GM18873 (cell line): ENCODE results near the gene CCHCR1.

Experiments
- ATAC-seq: cut with Tn5 transposase; IDR thresholded peaks from one replicate; pipeline ENCODE4 v1.9.1; 2021; ENCODE audit warnings: mild to moderate bottlenecking, moderate library complexity, moderate number of reproducible peaks; ENCODE audit not compliant: unreplicated experiment, low FRiP score

CCHCR1 gene

DNA sequence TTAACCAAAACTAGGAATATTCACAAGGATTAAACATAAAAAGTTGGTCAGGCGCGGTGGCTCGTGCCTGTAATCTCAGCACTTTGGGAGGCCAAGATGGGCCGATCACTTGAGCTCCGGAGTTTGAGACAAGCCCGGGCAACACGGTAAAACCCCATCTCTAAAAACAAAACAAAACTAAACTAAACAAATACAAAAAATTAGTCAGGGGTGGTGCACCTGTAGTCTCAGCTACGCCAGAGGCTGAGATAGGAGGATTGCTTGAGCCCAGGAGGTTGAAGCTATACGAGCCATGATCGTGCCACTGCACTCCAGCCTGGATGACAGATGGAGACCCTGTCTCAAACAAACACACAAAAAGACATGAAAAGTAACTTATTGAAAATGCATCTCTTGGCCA is 21.9 kb downstream of the CCHCR1 start:
- no peak for ATAC-seq

- ATAC-seq: no peak
These were observed 24.8 kb downstream of the CCHCR1 start for GRCh38 chr6:31132806-31133205.

DNA sequence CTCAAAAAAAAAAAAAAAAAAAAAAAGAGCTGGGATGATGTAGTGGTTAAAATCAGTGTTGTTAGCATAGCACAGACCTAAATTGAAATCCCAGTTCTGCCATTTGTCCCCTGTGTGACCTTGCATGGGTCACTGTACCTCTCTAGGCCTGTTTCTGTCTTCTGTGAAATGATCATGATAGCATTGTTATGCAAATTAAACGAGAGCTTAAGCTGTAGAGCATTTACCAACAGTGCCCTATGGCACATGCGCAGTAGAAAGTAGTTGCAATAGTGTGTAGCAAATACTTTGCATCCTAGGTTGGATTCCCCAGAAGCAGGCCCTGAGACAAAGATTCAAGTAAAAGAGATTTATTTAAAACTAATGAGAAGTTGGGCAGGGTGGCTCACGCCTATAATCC is 26.0 kb downstream of the CCHCR1 start:
- ATAC-seq: no peak

- no peak for ATAC-seq
These were observed 26.9 kb downstream of the CCHCR1 start for GRCh38 chr6:31130751-31131150.

DNA sequence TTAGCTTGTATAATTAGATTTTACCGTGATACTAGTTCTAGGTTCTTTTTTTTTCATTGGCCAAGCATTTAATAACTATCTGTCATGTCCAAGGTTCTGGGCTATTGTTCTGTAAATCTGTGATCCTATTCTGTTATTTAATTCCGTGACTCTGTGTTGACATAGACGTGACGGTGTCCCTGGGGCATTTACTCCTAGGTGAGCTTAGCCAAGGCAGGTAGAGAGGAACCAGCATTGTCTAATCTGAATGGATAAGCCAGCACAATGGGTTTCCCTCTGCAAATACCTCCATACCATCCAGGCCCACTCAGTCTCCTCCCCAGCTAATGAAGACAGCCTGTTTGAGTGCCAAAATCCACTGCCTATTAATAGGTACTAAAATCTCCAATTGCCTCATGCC is 28.5 kb downstream of the CCHCR1 start:
- no peak for ATAC-seq

DNA sequence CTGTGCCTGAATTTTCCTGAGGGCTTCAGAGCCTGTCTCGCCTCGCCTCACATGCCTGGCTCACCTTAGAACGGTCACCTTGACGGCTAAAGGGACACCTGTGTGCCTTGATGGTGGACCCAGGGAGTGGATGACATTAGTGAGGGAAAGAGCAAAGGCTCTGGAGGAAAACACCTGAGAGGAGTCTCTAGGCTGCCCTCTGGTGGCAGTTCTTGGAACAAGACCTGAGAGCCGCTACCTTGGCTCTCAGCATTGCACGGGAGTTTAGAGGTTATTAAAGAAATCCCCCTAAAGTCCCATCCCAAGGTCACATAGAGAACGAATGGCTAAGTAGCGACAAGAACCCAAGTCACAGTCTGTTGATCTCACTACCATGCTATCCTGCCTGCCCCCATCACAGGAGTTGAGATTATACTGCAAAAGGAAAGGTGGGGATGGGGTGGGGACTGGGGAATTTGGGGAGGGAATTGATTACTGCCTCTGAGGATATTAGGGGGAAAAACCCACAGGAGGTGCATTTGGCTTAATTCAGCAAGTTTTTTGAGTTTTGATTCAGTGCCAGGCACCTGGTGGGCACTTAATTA is 29.4 kb downstream of the CCHCR1 start:
- no peak for ATAC-seq

GRCh38 chr6:31126396-31127175 is 31.0 kb downstream of the CCHCR1 start:
- ATAC-seq: no peak

DNA sequence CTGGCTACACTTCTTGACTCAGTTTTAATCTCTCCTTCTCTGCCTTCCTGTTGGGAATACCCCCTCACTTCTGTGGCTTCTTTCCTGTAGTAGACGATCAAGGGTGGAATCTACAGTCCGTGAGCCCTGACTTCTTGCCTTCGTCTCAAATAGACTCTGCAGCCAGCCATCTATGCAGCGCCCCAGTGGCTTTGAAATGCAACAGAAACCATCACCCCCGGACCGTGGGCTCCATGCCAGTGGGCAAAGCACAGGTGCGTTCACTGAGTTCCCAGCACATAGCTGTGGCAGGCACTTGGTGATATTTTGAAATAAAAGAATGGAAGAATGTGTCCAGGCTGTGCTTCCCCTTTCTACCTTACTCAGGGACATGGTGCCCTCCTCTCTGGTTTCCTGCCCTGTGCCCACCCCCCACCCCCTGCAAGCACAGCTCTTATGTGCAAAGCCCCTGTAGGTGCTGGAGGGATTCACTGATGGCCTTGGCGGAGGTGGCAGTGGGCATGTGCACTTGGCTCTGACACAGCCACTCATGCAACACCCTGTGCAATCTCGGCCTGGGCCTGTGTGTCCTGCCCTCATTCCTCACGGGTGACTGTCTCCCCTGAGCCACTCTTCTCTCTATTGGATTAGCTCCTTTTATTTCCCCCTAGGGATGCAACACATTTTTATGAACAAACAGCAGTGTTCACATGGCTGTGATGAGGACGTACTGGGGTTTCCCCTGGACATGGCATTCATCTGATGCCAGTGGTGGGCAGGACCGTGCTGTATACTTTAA is 31.8 kb downstream of the CCHCR1 start:
- ATAC-seq: no peak

DNA sequence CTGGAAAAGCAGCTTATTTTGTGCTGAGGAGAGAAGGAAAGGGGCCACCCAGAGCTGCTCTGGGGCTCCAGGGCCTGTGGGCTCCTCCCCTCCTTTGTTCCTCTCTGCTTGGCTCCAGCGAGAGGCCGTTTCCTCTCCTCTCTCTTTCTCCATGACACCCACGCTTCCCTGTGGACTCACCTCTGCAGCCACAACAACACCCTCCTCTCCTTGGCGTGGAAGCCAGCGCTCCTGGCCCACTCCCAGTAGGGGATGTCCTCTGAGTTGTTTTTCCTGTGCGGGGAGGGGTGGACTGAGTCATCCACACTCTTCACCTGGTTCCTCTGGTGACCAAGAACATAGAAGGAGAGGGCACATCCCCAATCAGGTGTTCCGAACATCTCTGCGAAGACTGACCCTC is 32.4 kb downstream of the CCHCR1 start:
- ATAC-seq: no peak

- no peak for ATAC-seq
These were observed 34.6 kb downstream of the CCHCR1 start for GRCh38 chr6:31122791-31123706.

DNA sequence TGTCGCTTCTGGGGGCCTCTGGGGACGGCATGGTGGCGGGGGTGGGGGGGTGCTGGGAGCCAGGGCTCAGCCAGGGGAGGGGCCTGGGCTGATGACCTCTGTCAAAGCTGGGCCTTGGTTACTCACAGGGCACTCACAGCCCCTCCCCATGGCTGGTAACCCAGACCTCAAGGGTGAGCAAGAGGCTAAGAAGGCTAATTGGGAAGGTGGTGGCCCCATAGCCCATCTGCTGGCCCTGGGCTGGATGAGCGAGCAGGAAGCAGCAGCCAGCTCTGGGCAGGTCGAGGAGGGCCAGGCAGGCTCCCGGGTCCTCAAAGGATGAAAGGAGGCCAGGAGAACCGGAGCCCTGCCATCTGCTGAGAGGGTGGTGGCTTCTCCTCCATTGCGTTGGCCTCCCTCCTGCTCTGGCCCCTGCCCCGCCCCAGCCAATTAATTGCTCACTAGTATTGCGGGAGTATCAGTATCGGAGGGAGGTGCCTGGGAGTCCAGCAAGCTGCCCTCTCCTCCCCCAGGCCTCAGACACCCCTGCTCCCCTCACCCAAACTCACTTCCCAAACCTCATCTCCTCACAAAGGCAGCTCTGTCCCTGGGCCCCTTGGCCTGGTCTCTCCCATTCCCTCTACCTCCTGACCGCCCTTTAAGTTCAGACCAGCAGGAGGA is 36.3 kb downstream of the CCHCR1 start:
- no peak for ATAC-seq

GRCh38 chr6:31120151-31120915 is 37.3 kb downstream of the CCHCR1 start, which contains the start of gene CDSN:
CDSN (minus strand) TSS chr6:31120446; CDS start chr6:31120419, 27 bp downstream.
- no peak for ATAC-seq

- ATAC-seq: no peak
These were observed 39.4 kb downstream of the CCHCR1 start for GRCh38 chr6:31118178-31118577.

GRCh38 chr6:31116661-31117385 is 40.8 kb downstream of the CCHCR1 start:
- no peak for ATAC-seq

DNA sequence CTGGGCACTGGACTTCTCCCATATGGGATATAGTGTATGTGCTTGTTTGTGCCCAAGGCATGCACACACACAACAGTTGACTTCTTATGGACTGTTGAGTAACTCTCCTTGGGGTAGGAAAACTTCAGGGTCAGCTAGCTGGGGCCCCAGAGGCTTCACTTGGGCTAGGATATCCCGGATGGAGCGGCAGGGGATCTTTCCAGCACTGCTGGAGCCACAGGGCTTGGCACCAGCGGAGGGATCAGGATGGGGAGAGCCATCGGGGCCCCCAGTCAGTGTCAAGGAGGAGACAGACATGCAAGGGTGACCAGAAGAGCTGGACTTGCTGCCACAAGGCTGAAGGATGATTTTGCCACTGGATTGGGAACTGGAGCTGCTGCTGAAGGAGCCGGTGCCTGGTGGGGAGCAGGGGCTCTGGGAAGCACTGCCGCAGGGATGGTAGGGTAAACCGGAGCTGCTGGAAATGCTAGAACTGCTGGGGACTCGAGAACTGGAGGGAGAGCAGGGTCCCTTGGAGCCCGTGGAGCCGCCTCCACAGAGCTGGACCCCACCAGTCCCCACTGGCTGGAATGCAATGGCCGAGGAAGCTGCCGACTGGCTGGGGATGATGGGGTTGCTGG is 41.6 kb downstream of the CCHCR1 start:
- ATAC-seq: no peak

GRCh38 chr6:31114970-31115849 is 42.4 kb downstream of the CCHCR1 start:
- ATAC-seq: no peak

DNA sequence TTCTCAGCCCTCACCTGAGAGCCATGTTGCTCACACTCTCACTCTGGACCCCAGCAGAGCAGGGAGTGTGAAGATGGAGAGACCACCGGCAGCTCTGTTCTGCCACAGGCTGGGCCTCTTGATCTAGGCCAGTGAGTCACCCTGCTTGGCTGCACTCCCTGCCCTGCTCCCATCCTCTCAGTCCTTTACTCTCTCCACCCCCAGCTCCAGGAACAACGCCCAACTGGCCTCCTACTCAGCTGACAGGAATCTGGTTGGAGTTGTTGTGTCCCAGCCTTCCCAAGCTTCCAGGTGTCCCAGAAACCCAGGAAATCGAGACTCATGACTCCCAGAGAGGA is 43.1 kb downstream of the CCHCR1 start, which contains the start of gene PSORS1C1:
TSS of gene PSORS1C1 (plus strand) at position 260 of the 338 bp plus-strand sequence. CDS start 14,833 bp downstream, outside the sequence.
- no peak for ATAC-seq
